Kidney glomerular epithelial cell (primary cell): Measurements from ENCODE around the gene PICK1.
"Not testable (repeated sequence)": the region's sequence is repeated elsewhere in the genome, so short reads cannot be mapped to it uniquely, and the experiment has no call there.

Source experiments
- DNase-seq: peaks from one replicate; lab custom pipeline; 2025; lab: John Stamatoyannopoulos, UW

PICK1 gene

DNA sequence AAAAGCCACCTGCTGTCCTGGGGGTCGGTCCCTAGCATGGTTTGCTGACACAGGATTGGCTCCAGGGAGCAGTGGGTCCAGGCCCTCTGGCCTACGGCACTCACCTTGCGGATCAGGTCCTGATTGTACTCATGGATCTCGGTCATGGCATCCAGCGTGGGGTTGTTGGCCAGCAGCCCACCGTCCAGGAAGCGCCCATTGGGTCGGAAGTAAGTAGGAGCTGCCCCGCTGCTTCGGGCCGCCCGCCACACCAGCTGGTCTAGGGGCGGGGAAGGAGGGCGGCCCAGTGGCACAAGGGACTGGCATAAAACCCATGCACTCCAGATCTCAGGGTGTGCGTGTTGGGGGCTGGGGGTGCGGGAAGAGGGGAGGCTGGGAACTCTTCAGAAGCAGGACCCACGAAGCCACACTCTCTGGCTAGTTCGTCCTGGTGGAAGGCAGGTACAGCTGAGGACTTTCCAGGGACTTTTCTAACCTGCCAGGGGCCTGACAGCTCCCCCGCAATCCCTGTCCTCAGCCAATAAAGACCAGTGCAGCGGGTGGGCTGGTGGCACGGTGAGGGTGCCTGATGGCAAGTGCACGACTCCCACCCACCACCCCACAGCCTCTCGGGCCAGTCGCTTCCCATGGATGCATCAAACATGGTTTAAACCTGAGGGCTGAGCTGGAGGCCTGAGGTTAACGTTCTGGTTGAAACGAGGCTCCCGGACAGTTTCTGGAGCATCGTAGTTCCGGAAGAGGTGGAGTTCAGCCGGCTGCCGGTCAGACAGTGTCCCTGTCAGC, 58.4 kb downstream of the PICK1 start:
- DNase-seq, result no peak

DNA sequence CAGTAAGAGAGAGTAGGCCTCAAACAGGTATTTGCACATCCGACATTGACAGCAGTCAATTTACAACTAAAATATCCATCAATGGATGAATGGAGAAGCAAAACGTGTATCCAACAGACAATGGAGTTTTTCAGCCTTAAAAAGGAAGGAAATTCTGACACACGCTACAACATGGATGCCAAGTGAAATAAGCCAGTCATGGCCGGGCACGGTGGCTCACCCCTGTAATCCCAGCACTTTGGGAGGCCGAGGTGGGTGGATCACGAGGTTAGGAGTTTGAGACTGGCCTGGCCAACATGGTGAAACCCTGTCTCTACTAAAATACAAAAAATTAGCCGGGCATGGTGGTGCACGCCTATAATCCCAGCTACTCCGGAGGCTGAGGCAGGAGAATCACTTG, 60.4 kb downstream of the PICK1 start:
- DNase-seq, result not testable (repeated sequence)

DNA sequence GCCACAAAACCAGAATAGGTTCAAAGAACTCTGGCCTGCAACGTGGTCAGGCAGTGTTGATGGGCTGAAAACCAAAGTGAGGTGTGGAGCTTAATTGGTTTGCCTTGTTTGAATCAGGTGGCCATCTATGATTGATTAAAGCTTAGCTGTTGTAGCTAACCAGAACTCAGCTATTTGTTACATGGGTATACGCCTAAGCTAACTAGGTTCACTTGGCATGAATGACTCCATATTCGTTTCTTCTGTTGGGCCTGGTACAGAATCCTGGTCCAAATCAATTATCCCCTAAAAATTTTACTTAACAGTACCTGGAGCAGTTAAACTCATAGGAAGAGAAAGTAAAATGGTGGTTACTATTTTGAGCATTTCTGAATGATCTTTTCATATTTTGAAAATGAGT, 61.0 kb downstream of the PICK1 start:
- no peak for DNase-seq

DNA sequence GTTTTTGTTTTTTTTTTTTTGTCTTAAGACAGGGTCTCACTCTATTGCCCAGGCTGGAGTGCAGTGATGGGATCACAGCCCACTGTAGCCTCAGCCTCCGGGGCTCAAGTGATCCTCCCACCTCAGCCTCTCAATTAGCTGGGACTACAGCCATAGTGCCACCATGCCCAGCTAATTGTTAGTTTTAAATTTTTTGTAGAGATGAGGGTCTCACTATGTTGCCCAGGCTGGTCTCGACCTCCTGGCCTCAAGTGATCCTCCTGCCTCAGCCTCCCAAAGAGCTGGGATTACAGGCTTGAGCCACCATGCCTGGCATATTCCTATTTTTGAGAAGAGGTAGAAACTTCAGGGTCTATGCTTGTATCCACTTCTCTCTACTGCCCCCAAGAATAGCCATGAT, 61.5 kb downstream of the PICK1 start:
- not testable (repeated sequence) for DNase-seq

DNA sequence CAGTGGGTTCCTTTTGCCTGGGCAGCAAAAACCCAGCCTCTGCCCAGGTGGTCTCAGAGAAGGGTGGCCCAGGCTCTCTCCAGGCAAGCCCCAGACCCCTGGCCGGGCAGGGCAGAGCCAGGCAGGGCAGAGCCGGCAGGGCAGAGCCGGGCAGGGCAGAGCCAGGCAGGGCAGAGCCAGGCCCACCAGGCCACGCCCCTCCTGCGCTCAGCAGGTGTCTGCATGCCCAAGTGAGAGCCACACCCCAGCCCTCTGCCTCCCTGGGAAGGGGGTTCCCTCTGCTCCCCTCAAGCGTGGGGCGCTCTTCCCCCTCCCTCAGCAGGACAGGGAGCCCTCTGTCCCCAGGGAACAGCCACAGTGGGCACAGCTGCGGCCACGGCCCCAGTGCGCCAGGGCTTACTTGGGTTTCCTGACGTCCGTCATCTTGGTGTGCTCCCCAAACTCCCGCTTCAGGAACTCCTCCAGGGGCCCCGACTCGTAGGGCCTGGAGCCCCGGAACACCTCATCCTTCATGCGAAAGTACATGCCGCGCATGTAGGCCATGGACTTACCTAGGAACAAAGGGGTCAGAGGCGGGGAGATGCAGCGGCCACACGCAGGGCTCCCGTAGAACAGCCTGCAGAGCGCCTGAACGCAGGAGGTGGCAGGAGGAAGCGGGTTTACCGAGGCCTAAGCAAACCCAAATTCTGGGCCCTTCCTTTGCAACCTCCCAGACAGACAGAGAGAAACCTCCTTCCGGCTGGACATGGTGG, 63.3 kb downstream of the PICK1 start:
- no peak for DNase-seq

DNA sequence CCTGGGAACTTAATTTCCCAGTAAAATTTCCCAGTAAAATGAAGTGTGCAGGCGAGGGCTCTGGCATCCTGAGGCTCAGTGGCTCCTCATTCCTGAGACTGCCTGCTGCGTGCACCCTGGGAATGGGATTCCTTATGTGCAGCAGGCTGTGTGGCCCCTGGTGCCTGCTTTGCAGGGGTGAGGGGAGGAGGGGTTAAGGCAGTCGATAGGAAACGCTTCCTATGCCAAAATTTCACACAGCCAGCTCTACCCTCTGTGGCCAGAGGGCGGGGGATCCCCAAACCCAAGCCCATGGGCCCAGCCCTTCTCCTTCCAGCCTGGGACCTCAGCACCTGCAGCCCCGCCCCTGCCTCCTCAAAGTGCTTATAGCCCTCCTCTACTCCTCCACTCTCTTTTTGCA, 65.4 kb downstream of the PICK1 start:
- no peak for DNase-seq

DNA sequence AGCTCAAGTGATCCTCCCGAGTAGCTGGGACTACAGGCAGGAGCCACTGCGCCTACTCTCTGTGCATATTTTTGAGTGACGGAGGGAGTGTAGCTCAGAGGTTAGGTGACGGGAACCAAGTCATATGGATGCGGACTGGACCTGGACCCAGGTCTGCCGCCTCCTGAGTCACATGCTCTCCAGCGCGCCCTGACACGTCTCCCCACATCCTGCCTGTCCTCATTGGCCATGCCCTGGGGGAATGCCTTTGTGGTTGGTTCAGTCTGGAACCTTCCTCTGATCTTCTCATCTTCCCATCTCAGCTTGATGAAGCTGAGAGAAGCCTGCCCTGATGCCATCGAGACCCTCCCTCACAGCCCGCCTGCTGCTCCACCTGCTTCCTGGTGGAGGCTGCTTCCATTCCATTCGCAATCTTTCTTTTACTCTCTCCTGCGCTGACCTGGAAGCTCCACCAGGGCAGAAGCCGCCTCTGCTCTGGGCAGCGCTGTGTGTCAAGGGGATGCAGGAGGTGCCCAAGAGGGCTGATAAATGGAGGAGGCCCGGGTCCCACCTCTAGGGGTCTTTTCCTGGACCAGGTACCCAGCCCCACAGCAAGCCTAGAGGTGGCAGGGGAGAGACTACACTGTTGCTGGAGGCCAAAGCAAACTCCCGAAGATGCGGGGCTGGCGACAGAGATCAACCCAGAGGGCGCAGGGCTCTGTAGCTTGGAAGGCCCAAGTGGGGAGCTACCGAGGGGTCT, 67.2 kb downstream of the PICK1 start:
- no peak for DNase-seq

DNA sequence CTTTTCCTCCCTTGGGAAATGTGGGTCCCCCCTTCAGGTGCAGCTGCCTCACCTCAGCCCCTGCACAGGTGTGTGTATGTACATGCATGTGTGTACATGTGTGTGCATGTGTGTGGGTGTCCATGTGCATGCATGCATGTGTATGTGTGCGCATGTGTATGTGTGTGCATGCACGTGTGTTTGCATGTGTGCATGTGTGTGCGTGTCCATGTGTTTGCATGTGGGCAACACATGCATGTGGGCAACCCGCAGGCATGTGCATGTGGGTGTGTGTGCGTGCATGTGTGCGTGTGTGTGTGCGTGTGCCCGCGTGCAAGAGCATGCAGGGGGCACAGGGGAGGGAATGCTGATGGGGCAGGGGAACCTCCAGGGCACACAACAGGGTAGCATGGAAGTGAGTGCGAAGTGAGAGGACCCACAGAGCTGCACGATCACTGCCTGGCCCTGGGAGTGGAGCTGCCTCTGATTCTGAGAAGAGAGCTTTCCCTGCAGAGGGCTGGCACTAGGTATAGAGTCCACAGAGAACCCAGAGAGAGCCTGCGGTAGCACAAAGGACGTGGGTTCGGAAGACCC, 67.9 kb downstream of the PICK1 start:
- DNase-seq, result no peak
